ENCODE measurements around the gene SCN4B. TPM values are rescaled to one million over a fixed set of nuclear protein-coding genes. Genes with fewer than 3 reads are reported as not detected.

Gene SCN4B
- total RNA-seq, 1 experiment from 2014 or later = 0.33 TPM

DNA sequence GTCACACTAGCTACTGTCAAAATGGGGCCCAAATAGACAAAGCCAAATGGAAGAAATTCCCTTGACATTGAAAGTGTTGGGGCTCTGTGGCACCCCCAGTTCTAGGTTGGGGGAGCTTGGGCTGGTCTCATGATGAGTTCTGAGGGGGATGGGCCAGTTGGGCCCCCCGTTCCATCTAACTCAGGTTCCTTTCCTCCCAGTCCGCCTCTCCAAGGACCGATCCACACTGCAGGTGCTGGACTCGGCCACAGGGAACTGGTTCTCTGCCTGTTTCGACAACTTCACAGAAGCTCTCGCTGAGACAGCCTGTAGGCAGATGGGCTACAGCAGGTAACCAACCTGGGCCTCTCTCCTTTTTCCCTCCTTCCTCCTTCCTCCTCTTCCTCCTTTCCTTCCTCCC, 48.1 kb downstream of the SCN4B start:
- ATAC-seq (no peak), DNase-seq (ENCODE audit: low read depth, low spot score) (no peak)
- CTCF ChIA-PET = no interaction called here
- POLR2A ChIA-PET = no interaction called here
- no TSS peak for BruUV-seq (replicated peaks)
- no peaks in the 10 kb centered on the region for H3K4me1 ChIP-seq (ENCODE audit: control insufficient read depth, insufficient read depth, low read length)
- in situ Hi-C loops (cut with HindIII; ENCODE audit: low pct_unique_long_range_greater_than_20kb, low sequenced_read_pairs) = no loop called here
- no peaks in the 10 kb centered on the region; the same call in 1 of the 2 replicates for H3K27me3 ChIP-seq (ENCODE audit: control insufficient read depth, insufficient read depth, low read length)
- TF ChIP-seq SIN3A (IDR thresholded peaks at IDR 0.05; ENCODE audit: borderline replicate concordance, insufficient read depth, low read depth, low read length) (no peak), TCF7L2 (IDR thresholded peaks at IDR 0.05; ENCODE audit: low read depth, low read length) (no peak), POLR2AphosphoS5 (IDR thresholded peaks at IDR 0.05; ENCODE audit: low read depth, low read length) (no peak), REST (IDR thresholded peaks at IDR 0.05; ENCODE audit: insufficient read depth in 1 of 2, low read depth in 2 of 2, low read length in 1 of 2) (no peak)
- no peak overlapping the region for H3K27ac ChIP-seq (ENCODE audit: low read length)
- intact Hi-C loops (cut with micrococcal nuclease; ENCODE audit: unreplicated experiment) = no loop called here
- H3K9me3 ChIP-seq (ENCODE audit: control insufficient read depth, insufficient read depth, low read depth, low read length) = no peaks in the 10 kb centered on the region
- H3K36me3 ChIP-seq (ENCODE audit: control insufficient read depth, insufficient read depth, low read length) = no peaks in the 10 kb centered on the region
- no peak overlapping the region for H3K4me3 ChIP-seq (ENCODE audit: low read depth in 2 of 2, low read length in 2 of 2)

- Histone ChIP-seq H3K9me3 (ENCODE audit: control insufficient read depth, insufficient read depth, low read depth, low read length) (no peaks in the 10 kb centered on the region), H3K4me3 (ENCODE audit: low read depth in 2 of 2, low read length in 2 of 2) (no peak overlapping the region), H3K27me3 (ENCODE audit: control insufficient read depth, insufficient read depth, low read length) (no peaks in the 10 kb centered on the region), H3K27ac (ENCODE audit: low read length) (no peak overlapping the region), H3K4me1 (ENCODE audit: control insufficient read depth, insufficient read depth, low read length) (no peaks in the 10 kb centered on the region), H3K36me3 (ENCODE audit: control insufficient read depth, insufficient read depth, low read length) (no peaks in the 10 kb centered on the region)
- TF ChIP-seq, protein P1, sequence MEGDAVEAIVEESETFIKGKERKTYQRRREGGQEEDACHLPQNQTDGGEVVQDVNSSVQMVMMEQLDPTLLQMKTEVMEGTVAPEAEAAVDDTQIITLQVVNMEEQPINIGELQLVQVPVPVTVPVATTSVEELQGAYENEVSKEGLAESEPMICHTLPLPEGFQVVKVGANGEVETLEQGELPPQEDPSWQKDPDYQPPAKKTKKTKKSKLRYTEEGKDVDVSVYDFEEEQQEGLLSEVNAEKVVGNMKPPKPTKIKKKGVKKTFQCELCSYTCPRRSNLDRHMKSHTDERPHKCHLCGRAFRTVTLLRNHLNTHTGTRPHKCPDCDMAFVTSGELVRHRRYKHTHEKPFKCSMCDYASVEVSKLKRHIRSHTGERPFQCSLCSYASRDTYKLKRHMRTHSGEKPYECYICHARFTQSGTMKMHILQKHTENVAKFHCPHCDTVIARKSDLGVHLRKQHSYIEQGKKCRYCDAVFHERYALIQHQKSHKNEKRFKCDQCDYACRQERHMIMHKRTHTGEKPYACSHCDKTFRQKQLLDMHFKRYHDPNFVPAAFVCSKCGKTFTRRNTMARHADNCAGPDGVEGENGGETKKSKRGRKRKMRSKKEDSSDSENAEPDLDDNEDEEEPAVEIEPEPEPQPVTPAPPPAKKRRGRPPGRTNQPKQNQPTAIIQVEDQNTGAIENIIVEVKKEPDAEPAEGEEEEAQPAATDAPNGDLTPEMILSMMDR (IDR thresholded peaks at IDR 0.05) = no peak
- TF ChIP-seq REST (IDR thresholded peaks at IDR 0.05; ENCODE audit: insufficient read depth in 1 of 2, low read depth in 2 of 2, low read length in 1 of 2) (no peak), SIN3A (IDR thresholded peaks at IDR 0.05; ENCODE audit: borderline replicate concordance, insufficient read depth, low read depth, low read length) (no peak), POLR2AphosphoS5 (IDR thresholded peaks at IDR 0.05; ENCODE audit: low read depth, low read length) (no peak)
- no TSS peak for BruUV-seq (replicated peaks)
- CTCF ChIA-PET = no interaction called here
- in situ Hi-C loops (cut with HindIII; ENCODE audit: low pct_unique_long_range_greater_than_20kb, low sequenced_read_pairs) = no loop called here
- DNase-seq (ENCODE audit: low read depth, low spot score) (no peak), ATAC-seq (peak; percentile 19; the same call in 1 of the 2 replicates)
- intact Hi-C loops (cut with micrococcal nuclease; ENCODE audit: unreplicated experiment) = no loop called here
- POLR2A ChIA-PET = no interaction called here
Observed at GRCh38 chr11:118102721-118103261, 49.8 kb downstream of the SCN4B start.
